ENCODE measurements around the gene SPESP1. TPM values are rescaled to one million over a fixed set of nuclear protein-coding genes. Genes with fewer than 3 reads are reported as not detected.
A peak's percentile ranks its signal among the peaks of the same experiment; 100 is the strongest.
"Not testable (repeated sequence)": the region's sequence is repeated elsewhere in the genome, so short reads cannot be mapped to it uniquely, and the experiment has no call there.

SPESP1 gene
- total and polyA plus RNA-seq, 2 of the 8 experiments (the other 6 are each of a cell fraction or from before 2014, with no cell fraction given) = not detected

- CTCF ChIA-PET (ENCODE audit: partially characterized antibody) = interaction anchor here (1.1 kb wide), 1 partner anchor 54 kb away, joined by 3 read pairs; no protein-coding TSS in a partner anchor
- H3K79me1 ChIP-seq (ENCODE audit: low read depth, low read length); H2BK120ac ChIP-seq (replicated peaks; ENCODE audit: low read depth, low read length); H2BK12ac ChIP-seq (ENCODE audit: low read depth, low read length); H3K9ac ChIP-seq (replicated peaks in 1 of 4; ENCODE audit: extremely low read depth in 1 of 4, low read depth in 3 of 4, low read length in 3 of 4); H2AK5ac ChIP-seq (ENCODE audit: low read depth, low read length); FAIRE-seq; DNase-seq (ENCODE audit: low read depth in 1 of 2, low spot score in 2 of 2); H3K4me1 ChIP-seq (replicated peaks in 1 of 4; ENCODE audit: control insufficient read depth in 3 of 4, insufficient read depth in 4 of 4, low read length in 3 of 4); H3K14ac ChIP-seq (ENCODE audit: insufficient read length); H2BK15ac ChIP-seq (ENCODE audit: low read length); H3K36me3 ChIP-seq (ENCODE audit: control insufficient read depth in 2 of 4, insufficient read depth in 4 of 4, low read length in 3 of 4); H2BK5ac ChIP-seq (ENCODE audit: low read depth, low read length); H3K4me2 ChIP-seq (ENCODE audit: insufficient read depth in 1 of 2, low read depth in 2 of 2, low read length in 2 of 2); H3K79me2 ChIP-seq (ENCODE audit: control insufficient read depth in 1 of 2, insufficient read depth in 2 of 2, low read length in 2 of 2); H4K20me1 ChIP-seq (replicated peaks in 1 of 2; ENCODE audit: control insufficient read depth in 1 of 2, insufficient read depth in 2 of 2, low read length in 2 of 2); H4K91ac ChIP-seq (replicated peaks; ENCODE audit: insufficient read length, low read length); H2BK20ac ChIP-seq (ENCODE audit: low read length); H4K5ac ChIP-seq (ENCODE audit: insufficient read length, low read depth, low read length); H2AFZ ChIP-seq (ENCODE audit: low read length); H3K27ac ChIP-seq (ENCODE audit: low read depth, low read length); H3K4ac ChIP-seq (replicated peaks; ENCODE audit: insufficient read length, low read depth, low read length); POLR2A ChIA-PET (ENCODE audit: partially characterized antibody); H3K56ac ChIP-seq (replicated peaks; ENCODE audit: insufficient read length, low read depth, low read length); H3K4me3 ChIP-seq (ENCODE audit: extremely low read depth in 1 of 4, insufficient read depth in 2 of 4, low read depth in 3 of 4, low read length in 4 of 4); H3K23me2 ChIP-seq (ENCODE audit: low read depth, low read length); H3K18ac ChIP-seq (ENCODE audit: extremely low read depth, low read length); H3K27me3 ChIP-seq (replicated peaks in 1 of 4; ENCODE audit: control insufficient read depth in 3 of 4, extremely low read depth in 1 of 4, insufficient read depth in 3 of 4, low read length in 3 of 4); H4K8ac ChIP-seq (ENCODE audit: extremely low read depth, insufficient read depth, low read length); H3K23ac ChIP-seq (ENCODE audit: insufficient read length): not testable (repeated sequence)
- WGBS, 2 experiments (ENCODE audit: extremely low coverage in 1 of 2, insufficient coverage in 1 of 2, insufficient read length in 1 of 2, insufficient replicate concordance in 2 of 2, low coverage in 1 of 2, low lambda C conversion rate in 2 of 2, missing lambda C conversion rate in 1 of 2) = 92% methylated on average over 10 of the region's 10 CpGs; no CpG with 5 or more reads in 1 of the 2 experiments
- peak in 1 of 2 experiments; percentile 92; a peak in 1 of 3 replicates for TF ChIP-seq EP300 (IDR thresholded peaks at IDR 0.05; ENCODE audit: borderline replicate concordance in 1 of 2, low read depth in 2 of 2, low read length in 2 of 2)
- H3K9me3 ChIP-seq (ENCODE audit: insufficient read depth in 2 of 2, low read depth in 1 of 2, low read length in 1 of 2) = peaks cover 5 to 18% of the 10 kb centered on the region in 2 experiments
Observed at GRCh38 chr15:68977426-68977825, 47.1 kb downstream of the SPESP1 start.
